HUES48 (cell line): ENCODE data around the gene HCRTR2.
"Not testable (repeated sequence)": the region's sequence is repeated elsewhere in the genome, so short reads cannot be mapped to it uniquely, and the experiment has no call there.

Experiments used
- H3K27ac ChIP-seq: one replicate; pipeline ENCODE4 v1.7.0; 2013; ENCODE audit warnings: low read depth, low read length, inconsistent platforms
- H3K27me3 ChIP-seq: 2 replicates; pipeline ENCODE4 v1.6.1; 2013; ENCODE audit warnings: mild to moderate bottlenecking, low read length; ENCODE audit not compliant: control insufficient read depth, insufficient read depth
- H3K36me3 ChIP-seq: 2 replicates; pipeline ENCODE4 v1.6.1; 2013; ENCODE audit warnings: low read length; ENCODE audit not compliant: control insufficient read depth, insufficient read depth
- H3K4me1 ChIP-seq: 2 replicates; pipeline ENCODE4 v1.6.1; 2013; ENCODE audit warnings: mild to moderate bottlenecking, low read length; ENCODE audit not compliant: control insufficient read depth, insufficient read depth
- H3K4me3 ChIP-seq: 2 replicates; pipeline ENCODE4 v1.5.1; 2013; ENCODE audit warnings: mild to moderate bottlenecking, low read depth, low read length
- H3K9ac ChIP-seq: 2 replicates; pipeline ENCODE4 v1.6.1; 2013; ENCODE audit warnings: mild to moderate bottlenecking, low read depth, low read length, moderate library complexity
- H3K9me3 ChIP-seq: 2 replicates; pipeline ENCODE4 v1.6.1; 2013; ENCODE audit warnings: low read length; ENCODE audit not compliant: control insufficient read depth, insufficient read depth

Gene HCRTR2

GRCh38 chr6:55220961-55221360 lies 46.6 kb downstream of the HCRTR2 start:
- Histone ChIP-seq H3K27ac (no peak overlapping the region), H3K9ac (no peak overlapping the region), H3K9me3 (peaks cover 2% of the 10 kb centered on the region), H3K4me3 (no peak overlapping the region), H3K4me1 (no peaks in the 10 kb centered on the region), H3K36me3 (no peaks in the 10 kb centered on the region), H3K27me3 (no peaks in the 10 kb centered on the region)

- Histone ChIP-seq H3K9ac (no peak overlapping the region), H3K4me3 (no peak overlapping the region), H3K27me3 (no peaks in the 10 kb centered on the region), H3K9me3 (no peaks in the 10 kb centered on the region), H3K4me1 (no peaks in the 10 kb centered on the region), H3K36me3 (no peaks in the 10 kb centered on the region), H3K27ac (no peak overlapping the region)
Measured at GRCh38 chr6:55227862-55228261, 53.5 kb downstream of the HCRTR2 start.

- H3K4me1 ChIP-seq = peaks cover 9% of the 10 kb centered on the region; the same call in 1 of the 2 replicates
- no peak overlapping the region for H3K9ac ChIP-seq
- no peaks in the 10 kb centered on the region for H3K9me3 ChIP-seq
- H3K4me3 ChIP-seq = no peak overlapping the region
- no peak overlapping the region for H3K27ac ChIP-seq
- H3K27me3 ChIP-seq = no peaks in the 10 kb centered on the region
- H3K36me3 ChIP-seq = no peaks in the 10 kb centered on the region
Measured at GRCh38 chr6:55239099-55239498, 64.8 kb downstream of the HCRTR2 start.

GRCh38 chr6:55240975-55241605 lies 66.8 kb downstream of the HCRTR2 start:
- H3K4me3 ChIP-seq, H3K4me1 ChIP-seq, H3K9me3 ChIP-seq, H3K27ac ChIP-seq, H3K9ac ChIP-seq, H3K36me3 ChIP-seq, H3K27me3 ChIP-seq: not testable (repeated sequence)

GRCh38 chr6:55250400-55250799 lies 76.1 kb downstream of the HCRTR2 start:
- H3K4me1 ChIP-seq = peaks cover 11% of the 10 kb centered on the region
- no peaks in the 10 kb centered on the region for H3K36me3 ChIP-seq
- no peaks in the 10 kb centered on the region for H3K27me3 ChIP-seq
- H3K27ac ChIP-seq = peak overlapping the region; percentile 4
- H3K9me3 ChIP-seq = no peaks in the 10 kb centered on the region
- no peak overlapping the region for H3K4me3 ChIP-seq
- H3K9ac ChIP-seq = no peak overlapping the region

- no peaks in the 10 kb centered on the region for H3K36me3 ChIP-seq
Measured at GRCh38 chr6:55255113-55255512, 80.8 kb downstream of the HCRTR2 start.

GRCh38 chr6:55260181-55260580 lies 85.9 kb downstream of the HCRTR2 start:
- Histone ChIP-seq H3K27ac (no peak overlapping the region), H3K9ac (no peak overlapping the region), H3K9me3 (no peaks in the 10 kb centered on the region), H3K36me3 (no peaks in the 10 kb centered on the region), H3K4me3 (no peak overlapping the region), H3K4me1 (no peaks in the 10 kb centered on the region), H3K27me3 (no peaks in the 10 kb centered on the region)

More at GRCh38 chr6:55255113-55255512, 80.8 kb downstream of the HCRTR2 start:
- Histone ChIP-seq H3K27ac (no peak overlapping the region), H3K4me1 (peaks cover 5% of the 10 kb centered on the region), H3K4me3 (no peak overlapping the region), H3K9me3 (no peaks in the 10 kb centered on the region), H3K9ac (no peak overlapping the region), H3K27me3 (no peaks in the 10 kb centered on the region)

- H3K36me3 ChIP-seq = no peaks in the 10 kb centered on the region
Measured at GRCh38 chr6:55265409-55266114, 91.2 kb downstream of the HCRTR2 start.

GRCh38 chr6:55266896-55267295 lies 92.6 kb downstream of the HCRTR2 start:
- no peak overlapping the region for H3K9ac ChIP-seq
- H3K27me3 ChIP-seq = no peaks in the 10 kb centered on the region
- H3K27ac ChIP-seq = no peak overlapping the region
- H3K9me3 ChIP-seq = no peaks in the 10 kb centered on the region
- H3K36me3 ChIP-seq = no peaks in the 10 kb centered on the region
- no peak overlapping the region for H3K4me3 ChIP-seq
- H3K4me1 ChIP-seq = no peaks in the 10 kb centered on the region

More at GRCh38 chr6:55265409-55266114, 91.2 kb downstream of the HCRTR2 start:
- Histone ChIP-seq H3K27ac (no peak overlapping the region), H3K4me3 (no peak overlapping the region), H3K4me1 (no peaks in the 10 kb centered on the region), H3K9ac (no peak overlapping the region), H3K27me3 (no peaks in the 10 kb centered on the region), H3K9me3 (no peaks in the 10 kb centered on the region)

- Histone ChIP-seq H3K4me3 (no peak overlapping the region), H3K27ac (peak overlapping the region; percentile 67), H3K9ac (0 out of 2 replicates have a peak overlapping the region, but pooled peaks have one; percentile 36)
Measured at GRCh38 chr6:55276745-55277530, 102.6 kb downstream of the HCRTR2 start.

GRCh38 chr6:55277646-55278045 lies 103.3 kb downstream of the HCRTR2 start:
- H3K4me1 ChIP-seq = peaks cover 15% of the 10 kb centered on the region

More at GRCh38 chr6:55276745-55277530, 102.6 kb downstream of the HCRTR2 start:
- Histone ChIP-seq H3K36me3 (no peaks in the 10 kb centered on the region), H3K27me3 (no peaks in the 10 kb centered on the region), H3K9me3 (no peaks in the 10 kb centered on the region), H3K4me1 (peaks cover 15% of the 10 kb centered on the region)

More at GRCh38 chr6:55277646-55278045, 103.3 kb downstream of the HCRTR2 start:
- Histone ChIP-seq H3K27ac (peak overlapping the region; percentile 67), H3K4me3 (no peak overlapping the region), H3K27me3 (no peaks in the 10 kb centered on the region), H3K9me3 (no peaks in the 10 kb centered on the region), H3K36me3 (no peaks in the 10 kb centered on the region), H3K9ac (no peak overlapping the region)
